GM19328 (cell line): ENCODE measurements around the gene FILIP1.

Experiments used
- ATAC-seq: cut with Tn5 transposase; IDR thresholded peaks from one replicate; pipeline ENCODE4 v1.9.1; 2021; ENCODE audit warnings: mild to moderate bottlenecking, moderate library complexity; ENCODE audit not compliant: unreplicated experiment

FILIP1 gene

GRCh38 chr6:75302280-75302679 is 191.3 kb downstream of the FILIP1 start:
- no peak for ATAC-seq

DNA sequence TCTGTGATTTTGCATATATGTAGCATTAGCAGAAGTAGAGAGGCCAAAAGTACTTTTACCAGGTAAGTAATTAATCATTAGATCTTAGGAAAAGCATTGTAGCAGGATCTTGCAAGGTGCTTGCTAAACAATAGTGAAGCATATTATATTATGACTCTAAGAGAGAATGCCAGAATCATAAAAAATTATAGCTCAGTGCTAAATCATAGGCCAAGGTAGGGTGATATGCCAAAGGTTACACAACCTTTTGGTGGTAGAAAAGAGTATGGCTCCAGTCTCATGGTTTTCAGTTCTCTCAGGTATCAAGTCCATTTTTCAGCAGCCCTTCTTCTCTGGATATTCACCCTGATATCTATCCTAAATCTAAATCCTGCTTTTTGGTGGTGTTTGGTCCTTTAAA is 192.1 kb downstream of the FILIP1 start:
- ATAC-seq: no peak

GRCh38 chr6:75301088-75301487 is 192.5 kb downstream of the FILIP1 start:
- no peak for ATAC-seq

DNA sequence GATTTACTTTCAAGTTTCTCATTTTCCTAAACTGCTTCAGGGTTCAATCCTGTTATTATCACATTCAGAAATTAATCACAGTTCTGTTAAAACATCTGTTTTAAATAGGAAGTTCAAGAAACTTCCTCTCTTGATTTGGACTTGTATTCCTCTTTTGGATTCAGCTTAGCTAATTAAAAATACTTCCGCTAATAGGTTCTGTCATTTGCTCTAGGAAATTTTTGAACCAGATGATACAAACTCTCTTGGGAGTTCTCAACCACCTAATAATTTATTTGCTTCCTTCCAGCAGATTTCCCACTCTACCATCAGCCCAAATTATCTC is 193.1 kb downstream of the FILIP1 start:
- ATAC-seq: no peak

DNA sequence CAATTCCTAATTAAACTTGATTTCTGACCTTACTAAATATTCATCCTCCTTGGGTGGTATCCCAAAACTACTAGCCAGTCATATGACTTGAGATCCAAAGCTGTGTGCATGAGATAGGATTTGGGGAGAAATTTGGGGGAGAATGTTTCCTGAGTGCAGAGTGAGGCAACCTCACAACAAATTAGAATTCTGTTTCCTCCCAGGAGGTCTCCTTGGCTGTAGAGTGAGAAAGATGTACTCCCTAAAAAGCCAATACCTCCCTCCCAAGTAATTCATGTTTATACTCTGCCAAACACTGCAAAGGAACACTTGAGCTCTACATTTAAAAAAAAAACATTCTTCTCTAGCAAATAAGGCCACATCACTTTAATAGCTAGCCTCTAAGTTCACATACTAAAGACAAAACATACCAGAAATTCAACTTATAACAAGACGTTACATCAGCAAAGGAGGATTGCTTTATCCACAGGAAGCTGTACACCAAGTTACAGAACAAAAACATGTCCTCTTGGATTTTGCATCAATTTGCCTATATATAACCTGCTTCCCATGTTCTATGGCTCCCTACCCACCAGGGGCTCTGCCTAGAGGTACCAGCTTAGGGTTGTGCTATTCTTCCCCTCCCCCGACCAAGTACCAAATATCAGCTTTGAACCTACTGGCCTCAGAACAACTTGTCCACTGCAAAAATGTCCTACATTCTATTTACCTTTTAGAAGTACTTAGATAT is 193.6 kb downstream of the FILIP1 start:
- ATAC-seq: no peak

DNA sequence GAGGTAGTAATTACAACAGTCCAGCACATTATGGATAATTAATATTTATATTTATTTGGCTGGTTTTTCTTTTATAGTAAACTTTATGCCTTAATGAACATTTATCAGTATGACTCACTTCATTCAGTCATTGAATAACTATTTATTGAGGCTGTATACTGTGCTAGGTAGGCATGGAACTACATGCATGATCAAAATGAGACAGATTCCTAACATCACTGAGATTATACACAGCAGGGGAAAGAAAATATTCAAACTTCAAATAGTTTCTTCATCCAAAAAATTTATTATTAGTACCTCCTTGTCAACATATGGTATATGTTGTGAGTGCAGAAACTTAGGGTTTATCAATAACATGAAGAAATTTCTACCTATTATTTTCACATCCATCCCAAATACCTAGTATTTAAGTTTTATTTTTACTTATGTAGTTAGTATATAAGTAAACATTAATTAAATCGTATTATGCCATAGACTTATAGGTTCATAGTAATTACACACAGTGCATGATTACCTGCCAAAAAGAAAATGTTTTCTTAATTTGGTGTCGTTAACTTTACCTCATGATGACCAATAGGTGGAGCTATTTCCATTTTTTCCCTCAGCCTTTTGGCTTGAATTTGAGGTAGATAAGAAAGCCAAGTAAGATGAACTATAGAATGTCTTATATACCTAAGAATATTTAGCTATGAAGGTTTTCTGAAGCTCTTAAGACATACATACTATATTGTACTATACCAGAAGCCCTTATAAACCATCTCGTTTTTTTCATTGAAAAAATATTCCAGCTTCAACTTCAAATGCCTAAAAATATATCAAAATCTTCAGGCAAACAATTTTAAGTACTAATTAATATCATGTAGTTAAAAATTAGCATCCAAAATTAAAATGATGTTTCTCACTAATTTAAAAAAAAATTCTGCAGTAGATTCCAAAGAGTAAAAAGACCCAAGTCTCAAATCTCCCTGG is 196.5 kb downstream of the FILIP1 start:
- ATAC-seq: no peak

- ATAC-seq: no peak
Measured at GRCh38 chr6:75292555-75292954, 201.0 kb downstream of the FILIP1 start.

GRCh38 chr6:75291744-75292143 is 201.9 kb downstream of the FILIP1 start:
- ATAC-seq: no peak

DNA sequence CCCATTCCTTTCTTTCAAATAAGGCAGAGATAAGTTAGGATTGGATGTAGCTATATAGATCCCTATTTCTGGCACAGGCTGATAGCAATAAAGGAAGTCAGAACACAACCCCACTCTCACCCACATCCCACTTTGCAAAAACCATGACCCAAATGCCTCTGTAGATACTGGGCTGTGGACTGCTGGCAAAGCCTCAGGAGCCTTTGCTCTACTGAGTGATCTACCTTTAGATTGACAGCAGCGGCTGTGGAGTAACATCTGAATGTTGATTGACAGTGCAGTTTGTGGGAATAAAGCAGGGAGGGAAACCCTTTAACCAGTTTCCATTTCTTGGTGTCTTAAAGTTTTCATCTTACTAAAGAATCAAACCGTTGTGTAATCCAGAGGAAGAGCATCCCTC is 202.3 kb downstream of the FILIP1 start:
- ATAC-seq: no peak

- ATAC-seq: no peak
Measured at GRCh38 chr6:75290136-75290945, 203.3 kb downstream of the FILIP1 start.

DNA sequence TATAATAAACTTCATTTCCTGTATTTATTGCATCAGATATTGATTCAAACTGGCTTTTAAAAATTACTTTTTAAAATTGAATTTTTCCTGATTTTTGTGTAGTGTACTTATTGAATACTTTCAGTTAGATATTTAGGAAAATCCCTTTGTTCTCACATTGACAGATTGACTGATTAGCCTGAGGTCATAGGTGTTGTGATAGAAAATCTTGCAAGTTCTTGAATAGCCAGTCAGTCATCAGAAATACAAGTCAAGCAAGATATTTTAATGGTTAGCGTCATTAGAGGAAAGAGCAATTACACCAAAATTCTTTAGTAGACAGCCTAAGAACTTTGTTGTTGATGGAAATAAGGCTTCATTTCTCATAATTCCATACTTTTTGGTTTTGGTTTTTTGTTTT is 205.6 kb downstream of the FILIP1 start:
- no peak for ATAC-seq

DNA sequence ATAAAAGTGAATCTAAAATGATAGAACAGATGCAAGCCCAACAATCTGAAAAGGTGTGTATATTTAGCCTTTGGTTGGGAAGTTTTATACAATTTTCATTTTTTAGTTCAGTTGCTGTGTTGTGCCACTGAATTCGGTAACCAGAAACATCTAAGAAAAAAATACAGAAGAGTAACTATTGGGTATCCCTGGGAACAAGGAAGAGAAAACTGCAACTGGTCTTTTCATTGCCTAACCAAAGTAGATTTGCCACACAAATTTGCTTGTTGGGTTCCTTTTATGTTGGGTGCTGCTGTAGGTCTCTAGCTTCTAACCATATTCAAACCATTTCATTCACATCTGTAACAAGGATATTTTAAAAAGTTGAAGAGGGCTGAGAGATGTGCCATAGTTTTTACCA is 206.2 kb downstream of the FILIP1 start:
- ATAC-seq: no peak

DNA sequence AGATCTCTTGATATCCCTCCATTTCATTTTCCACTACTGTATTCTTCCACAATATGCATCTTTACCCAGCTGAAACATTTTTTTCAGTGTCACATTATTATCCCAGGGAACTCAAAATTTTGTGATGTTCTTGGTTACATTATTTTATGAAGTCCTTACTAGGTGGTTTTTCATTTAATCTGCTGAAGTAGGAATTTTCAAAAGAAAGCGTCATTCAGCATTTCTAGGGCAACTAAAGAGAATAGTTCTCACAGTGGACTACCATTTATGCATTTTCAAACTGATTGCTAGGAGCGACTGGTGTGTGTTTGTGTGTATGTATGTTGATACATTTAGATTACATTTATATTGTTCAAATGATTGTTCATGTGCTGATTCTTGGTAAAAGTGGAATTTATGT is 206.6 kb downstream of the FILIP1 start:
- no peak for ATAC-seq

DNA sequence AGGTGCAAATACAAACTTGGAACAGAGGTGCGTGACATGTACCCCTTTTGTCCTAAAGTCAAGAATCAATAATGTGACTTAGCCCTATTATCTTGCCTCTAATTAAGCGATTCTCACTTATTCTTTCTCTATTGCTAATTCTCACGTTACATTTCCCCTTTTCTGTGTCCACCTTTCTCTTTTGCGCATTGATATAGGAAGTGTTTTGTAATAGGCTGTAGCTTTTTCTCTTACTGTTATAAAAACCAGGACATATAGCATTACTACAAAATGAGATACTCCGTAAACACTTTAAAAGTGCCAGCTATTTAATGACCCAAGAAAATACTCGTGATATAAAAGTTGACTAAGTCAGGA is 208.3 kb downstream of the FILIP1 start:
- no peak for ATAC-seq

- peak; percentile 89 for ATAC-seq
Measured at GRCh38 chr6:75284632-75285282, 208.8 kb downstream of the FILIP1 start, which contains the start of gene TMEM30A. TSS of gene TMEM30A (minus strand) at chr6:75284792. CDS start at chr6:75284638, 154 bp downstream.

GRCh38 chr6:75283907-75284631 is 209.5 kb downstream of the FILIP1 start:
- ATAC-seq: peak; percentile 14

- no peak for ATAC-seq
Measured at GRCh38 chr6:75282706-75283105, 210.9 kb downstream of the FILIP1 start.

- ATAC-seq: no peak
Measured at GRCh38 chr6:75281653-75282052, 211.9 kb downstream of the FILIP1 start.

DNA sequence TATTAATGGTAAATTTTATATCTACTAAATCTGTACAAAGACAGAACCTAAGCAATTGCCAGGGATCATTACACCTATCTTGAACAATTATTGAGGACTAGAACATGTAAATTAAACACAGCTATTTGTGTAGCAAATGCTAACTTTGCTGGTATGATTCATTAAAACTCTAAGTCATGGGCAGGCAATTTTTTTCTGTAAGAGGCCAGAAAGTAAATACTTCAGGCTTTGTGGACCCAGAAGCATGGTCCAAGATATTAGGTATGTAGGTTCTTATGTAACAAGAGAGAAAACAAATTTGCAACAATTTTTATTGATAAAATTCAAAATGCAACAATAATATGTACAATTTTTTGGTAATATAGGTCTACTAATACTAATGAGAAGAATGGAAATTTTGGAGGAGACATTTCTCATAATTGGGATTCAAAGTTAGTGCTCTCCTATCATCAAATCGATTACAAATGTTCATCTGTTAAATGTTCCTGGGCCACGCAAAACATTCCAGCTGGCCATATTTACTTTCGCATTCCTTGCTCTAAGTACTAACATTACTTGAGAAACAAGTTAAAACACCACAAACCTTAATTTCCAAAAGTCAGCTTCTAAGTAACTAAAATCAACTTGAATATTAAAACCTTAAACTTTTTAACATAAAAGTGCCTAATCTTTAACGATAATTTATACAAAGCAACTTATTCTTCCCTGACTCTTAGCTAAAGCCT is 213.3 kb downstream of the FILIP1 start:
- no peak for ATAC-seq

- ATAC-seq: no peak
Measured at GRCh38 chr6:75279418-75279817, 214.2 kb downstream of the FILIP1 start.
